HG02981 (cell line): Measurements from ENCODE around the gene TCF12.

Source experiments
- ATAC-seq: cut with Tn5 transposase; IDR thresholded peaks from one replicate; pipeline ENCODE4 v1.9.1; 2021; ENCODE audit warnings: mild to moderate bottlenecking, moderate library complexity; ENCODE audit not compliant: unreplicated experiment

TCF12 gene

DNA sequence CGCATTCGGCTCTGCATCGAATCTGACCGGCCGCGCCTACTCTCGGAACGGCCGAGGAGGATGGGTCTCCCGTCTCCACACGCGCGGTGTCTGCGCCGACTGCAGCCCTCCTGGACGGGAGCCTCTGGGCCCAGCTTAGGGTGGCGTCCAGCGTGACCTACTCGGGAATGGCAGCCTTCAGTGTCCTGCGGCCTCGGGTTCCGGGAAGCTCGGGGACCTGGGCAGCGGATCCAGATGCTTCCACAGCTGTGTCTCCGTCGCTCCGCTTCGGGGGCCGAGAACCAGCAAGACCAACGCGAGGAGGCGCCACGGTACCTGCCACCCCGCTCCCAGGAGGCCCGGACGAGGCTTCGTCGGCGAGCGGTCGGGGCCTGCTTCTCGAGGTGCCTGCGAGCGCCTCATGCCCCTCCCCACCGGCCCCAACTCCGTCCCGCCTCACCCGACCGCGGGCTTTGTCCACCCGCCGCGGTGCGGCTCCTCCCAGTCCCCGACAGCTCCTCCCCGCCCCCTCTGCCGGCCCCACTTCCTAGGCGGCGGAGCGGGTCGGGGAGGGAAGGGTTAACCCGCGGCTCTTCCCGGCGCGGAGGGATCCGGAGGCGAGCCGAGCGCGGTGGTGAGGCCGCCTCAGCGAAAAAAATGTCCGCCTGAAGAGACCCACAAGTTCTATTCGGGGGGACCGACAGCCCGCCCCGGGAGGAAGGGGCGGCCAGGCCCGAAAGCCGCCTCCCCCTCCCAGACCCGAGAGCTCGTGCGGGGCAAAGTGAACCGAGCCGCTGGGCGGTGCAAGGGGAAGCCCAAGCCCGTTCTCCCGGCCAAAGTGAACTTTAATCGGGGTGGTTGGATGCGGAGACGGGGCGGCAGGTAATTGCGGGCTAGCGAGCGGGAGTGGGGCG, at the start of gene TCF12:
Gene TCF12, plus strand, starts transcription at position 599 of the 893 bp plus-strand sequence. CDS start 1,270 bp downstream, outside the sequence.
- ATAC-seq = peak; percentile 70

DNA sequence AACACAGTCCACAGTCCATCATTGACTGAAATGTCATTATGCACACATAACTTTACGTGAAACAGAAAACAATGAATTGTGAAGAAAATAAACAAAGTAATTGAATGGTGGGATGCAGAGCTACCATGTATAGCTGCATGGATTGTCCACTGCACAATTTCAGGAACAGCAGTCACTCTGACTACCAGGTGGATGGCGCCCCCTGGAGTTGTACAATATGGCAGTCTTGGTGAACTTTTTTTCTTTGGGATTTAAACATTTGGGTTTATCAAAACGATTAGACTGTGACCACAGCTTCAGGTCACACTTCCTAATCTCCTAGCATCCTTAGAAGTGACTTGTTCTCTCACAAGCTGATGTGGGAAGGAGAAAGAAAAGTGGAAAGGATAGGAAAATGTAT, 48.9 kb upstream of the TCF12 start:
- no peak for ATAC-seq

DNA sequence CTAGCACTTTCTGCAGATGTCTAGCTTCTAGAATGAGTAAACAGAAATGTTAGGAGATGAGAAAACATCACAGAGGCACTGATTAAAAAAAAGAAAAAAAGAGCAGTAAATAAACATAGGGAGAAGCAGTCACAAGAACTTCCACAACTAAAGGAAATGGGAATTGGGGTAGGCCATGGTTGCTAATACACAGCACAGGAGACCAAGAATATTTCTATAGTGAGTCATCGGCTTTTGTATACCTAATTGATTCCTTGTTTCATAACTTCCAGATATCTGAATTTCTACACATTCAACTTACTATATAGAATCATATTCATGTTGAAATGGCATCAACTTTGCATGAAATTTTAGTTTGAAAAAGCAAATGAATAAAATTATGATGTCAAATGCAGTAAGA, 47.3 kb upstream of the TCF12 start:
- ATAC-seq = no peak

DNA sequence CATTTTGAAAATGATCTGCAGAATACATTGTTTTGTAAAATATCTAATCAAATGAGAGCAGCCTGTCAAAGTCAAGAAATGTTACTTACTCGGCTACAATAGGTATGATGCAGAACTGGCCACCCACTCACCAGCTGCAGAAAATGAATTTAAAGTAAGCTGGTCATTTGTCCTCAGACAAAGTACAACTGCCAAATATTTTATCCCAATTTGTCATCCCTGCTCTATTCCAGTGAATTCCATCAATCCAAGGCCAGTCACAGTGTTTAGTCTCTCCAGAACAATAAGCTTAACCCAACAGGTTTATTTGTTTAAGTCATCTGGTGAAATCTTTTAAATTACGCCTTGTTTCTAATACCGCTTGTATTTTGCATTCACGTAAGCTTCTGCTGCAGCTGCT, 46.6 kb upstream of the TCF12 start:
- ATAC-seq = no peak

DNA sequence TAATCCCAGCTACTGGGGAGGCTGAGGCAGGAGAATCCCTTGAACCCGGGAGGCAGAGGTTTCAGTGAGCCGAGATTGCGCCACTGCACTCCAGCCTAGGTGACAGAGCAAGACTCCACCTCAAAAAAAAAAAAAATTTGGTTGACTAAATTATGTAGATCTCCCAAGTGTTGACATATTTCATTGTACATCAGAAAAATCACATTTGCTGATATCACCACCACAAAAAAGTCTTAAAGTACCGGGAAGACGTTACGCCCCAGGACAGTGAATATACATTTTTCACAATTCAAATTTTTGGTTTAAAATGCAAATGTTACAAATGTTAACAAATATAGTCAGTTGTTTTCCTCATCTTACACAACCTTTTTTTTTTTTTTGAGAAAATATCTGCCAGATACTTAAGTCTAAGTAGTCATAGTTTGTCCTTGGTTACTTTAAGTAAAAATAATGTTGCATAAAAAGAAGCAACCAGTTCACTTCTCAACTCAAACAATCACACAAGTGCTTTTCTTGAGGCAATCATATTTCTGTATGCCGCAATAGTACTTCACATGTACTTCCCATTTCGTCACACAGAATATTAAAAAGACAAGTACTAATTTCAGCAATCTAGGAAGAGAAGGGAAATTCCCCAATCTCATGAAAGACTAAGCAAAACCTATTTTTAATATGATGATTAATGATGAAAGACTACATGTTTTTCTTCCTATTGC, 41.0 kb upstream of the TCF12 start:
- ATAC-seq = no peak

DNA sequence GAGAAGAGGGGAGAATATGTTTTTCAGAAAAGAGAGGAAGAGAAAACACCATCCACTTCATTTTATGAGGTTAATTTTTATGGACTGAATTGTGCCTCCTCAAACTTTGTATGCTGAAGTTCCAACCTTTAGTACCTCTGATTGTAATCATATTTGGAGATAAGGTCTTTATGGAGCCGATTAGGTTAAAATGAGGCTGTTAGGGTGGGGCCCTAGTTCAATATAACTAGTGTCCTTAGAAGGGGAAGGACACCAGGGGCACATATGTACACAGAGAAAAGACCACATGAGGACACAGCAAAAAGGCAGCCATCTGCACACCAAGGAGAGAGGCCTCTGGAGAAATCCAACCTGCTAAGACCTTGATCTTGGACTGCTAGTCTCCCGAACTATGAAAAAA, 38.9 kb upstream of the TCF12 start:
- ATAC-seq = no peak

DNA sequence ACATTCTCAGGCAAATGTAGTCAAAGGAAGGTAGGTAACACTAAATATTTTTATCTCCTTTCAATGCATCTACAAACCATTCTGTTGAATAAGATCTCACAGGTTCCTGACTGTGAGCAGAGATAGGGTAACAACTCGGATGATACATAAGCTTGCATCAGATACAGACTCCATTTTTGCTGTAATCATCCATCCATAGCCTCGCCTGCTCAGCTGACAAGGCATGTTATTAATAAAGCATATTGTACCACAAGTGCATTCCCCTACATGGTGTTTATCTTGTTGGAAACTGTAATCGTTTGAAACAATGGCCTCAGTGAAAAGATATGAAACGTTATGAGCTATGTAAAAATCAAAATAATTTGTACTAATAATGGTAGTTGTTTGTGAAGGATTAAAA, 35.4 kb upstream of the TCF12 start:
- no peak for ATAC-seq

DNA sequence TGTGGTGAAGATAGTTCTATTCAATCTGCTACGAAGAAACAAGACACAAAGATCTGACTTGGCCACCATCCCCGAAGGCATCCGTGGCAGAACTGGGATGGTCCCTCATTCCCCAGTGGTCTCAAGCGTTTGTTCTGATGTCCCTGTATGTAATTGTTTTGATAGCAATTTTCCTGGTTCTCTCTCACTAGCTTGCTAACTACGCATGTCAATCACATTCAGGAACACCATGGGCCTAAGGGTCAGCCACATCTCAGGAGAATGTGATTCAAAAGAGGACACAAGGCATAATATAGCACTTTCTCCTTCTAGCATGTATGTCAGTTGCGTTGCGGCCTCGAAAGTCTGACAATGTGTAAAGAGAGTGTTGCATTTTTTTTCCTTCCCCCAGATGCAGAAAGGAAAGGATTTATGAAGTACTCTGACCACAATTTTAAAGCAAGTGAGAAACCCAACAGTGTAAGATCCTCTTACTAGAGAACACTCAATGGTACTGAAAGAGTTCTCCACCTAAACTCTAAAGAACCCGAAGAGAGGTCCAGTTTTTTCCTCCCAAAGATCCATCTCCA, 32.0 kb upstream of the TCF12 start:
- ATAC-seq = no peak

DNA sequence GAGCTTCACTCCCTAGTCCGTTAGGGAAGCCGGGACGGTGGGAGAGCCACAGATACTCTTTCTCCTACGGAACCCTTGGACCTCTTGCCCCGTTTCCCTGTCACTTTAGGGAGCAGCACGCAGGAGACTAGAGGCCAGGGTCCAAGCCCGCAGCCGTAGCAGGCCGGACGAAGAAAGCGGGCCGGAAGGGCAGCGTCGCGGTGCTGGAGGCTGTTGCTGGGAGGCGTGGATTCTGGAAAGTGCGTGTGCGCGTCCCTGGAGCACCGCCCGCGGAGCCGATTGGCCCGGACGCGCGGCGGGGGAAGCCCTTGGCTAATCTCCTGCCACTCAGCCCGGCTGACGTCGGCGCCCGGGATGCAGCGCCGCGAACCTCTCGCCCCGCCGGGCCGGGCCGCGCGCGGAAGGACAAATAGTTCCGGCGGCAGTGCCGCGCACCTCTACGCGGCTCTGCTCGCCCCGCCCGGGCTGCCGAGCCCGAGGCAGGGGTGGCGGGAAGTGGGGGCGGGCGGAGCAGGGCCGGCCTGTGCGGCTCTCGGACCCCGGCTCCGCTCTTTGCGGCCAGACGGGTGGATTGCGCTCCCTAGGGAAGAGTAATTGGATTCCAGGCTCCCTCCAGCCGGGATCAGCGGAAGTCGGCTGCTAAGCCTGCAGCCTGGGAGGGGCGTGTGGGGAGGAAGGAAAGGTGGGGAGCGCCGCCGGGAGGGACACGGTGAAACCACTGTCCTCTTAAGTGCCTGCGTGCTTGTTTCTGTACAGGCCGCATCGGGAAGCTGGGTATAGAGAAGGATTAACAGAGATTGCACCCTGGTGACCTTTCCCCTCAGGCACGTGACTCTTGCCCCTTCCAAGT, 31.3 kb upstream of the TCF12 start:
- ATAC-seq = peak; percentile 87

DNA sequence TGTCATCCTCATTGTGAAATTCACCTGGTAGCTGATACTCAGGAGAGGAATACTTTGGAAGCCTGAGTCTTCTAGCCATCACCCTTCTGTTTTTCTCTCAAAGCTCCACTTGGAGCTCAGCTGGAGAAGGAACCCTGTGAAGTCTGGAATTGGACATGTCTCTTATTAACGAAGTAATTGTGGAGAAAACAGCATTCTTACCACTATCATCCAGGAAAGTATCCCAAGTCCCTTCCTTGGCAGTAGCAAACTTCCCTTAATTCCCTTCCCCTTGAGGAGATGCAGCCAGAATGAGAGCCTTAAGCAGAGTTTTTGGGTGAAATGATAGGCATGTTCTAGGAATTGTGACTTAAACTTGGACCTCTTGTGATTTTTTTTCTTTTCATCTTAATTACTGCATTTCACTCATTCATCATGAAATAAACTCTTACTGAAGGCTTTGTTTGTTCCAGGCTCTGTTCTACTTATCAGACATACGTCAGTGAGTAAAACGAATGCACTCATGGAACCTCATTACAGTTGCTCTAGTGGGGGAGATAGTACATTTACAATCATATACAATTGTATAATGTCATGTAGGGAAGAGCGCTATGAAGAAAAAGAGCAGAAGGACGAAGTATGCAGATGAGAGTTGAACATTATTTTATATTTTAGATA, 30.5 kb upstream of the TCF12 start:
- no peak for ATAC-seq

DNA sequence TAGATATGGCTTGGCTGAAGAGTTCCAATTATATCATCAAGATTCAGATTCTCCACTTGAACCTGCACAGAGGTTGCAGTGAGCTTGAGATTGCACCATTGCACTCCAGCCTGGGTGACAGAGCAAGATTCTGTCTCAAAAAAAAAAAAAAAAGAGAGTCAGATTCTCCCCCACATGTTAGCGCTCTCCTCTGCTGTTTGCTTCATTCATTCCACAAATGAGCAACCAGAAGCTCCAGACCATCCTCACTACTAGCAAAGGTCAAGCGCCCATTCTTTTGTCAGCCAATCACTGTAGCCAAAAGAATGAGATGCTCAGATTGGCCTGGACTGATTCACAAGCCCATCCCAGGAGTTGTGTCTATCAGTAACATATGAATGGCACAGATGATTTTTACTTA, 28.4 kb upstream of the TCF12 start:
- no peak for ATAC-seq

DNA sequence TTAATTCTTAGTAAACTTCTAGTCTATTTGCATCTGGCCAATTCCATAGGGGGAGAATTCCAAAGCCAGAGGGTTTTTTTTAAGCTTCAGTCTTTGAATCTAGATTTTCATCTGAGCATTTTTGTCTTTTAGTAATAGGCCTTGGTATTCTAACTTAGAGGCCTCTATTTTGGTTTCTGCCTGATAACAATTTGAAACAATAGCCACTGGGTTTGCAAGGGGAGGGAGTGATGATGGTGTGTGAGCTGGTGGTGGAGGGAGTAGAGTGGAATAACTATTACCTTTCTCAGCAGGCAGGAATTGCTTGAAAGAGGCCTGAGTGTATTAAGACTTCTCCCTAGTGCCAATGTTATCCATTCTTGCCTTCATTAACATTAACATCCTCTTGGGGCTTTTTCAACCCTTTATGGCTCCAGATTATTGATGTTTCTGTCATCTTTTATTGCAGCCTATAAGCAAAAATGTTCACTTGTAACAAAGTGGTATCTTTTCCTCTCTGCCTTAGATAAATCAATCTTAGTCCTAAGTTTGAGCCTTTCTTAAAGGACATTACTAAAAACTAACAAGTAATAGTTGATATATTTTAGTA, 26.5 kb upstream of the TCF12 start:
- ATAC-seq = no peak

DNA sequence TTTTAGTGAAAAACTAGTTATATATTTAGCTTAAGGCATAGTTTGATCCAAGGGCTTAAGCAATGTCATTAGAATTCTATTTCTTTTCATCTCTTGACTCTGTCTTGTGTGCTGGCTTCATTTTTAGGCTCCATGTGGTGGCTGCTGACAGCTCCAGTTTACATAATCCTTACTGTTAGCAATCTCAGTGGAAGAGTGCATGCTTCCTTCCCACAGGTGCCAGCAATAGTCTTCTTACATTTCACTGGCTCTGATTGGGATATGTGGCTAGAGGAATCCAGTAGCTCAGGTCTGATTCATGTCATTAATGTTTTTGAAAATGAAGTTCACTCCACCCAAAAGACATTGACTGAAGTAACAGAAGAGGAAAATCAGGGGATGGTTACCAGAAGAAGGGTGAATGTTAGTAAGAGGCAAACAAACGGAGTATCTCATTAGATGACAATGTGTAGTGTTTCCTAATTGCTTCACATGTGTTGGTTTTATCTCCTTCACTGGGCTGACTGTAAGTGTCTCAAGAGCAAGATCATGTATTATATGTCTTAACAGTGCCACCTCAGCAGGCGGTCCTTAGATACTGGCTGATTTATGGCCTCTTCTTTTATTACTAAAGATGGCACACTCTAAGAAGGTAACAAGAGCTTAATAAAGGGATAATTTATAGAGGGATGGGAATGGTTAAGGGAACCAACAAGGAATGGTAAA, 25.6 kb upstream of the TCF12 start:
- ATAC-seq = no peak

DNA sequence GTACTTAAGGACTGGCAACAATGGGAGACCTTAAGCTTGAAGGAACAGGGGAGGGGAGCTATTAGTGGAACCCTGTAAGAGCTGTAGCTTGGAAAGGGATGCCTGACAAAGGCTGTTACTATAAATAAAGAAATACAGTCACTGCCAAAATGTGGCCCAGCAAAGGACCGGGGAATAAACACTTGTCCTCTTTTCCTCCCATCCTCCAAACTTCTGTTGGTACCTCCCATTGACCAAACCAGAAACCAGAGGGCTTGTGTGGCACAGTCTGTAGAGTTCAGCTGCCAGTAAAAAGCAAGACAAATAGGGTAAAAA, 25.1 kb upstream of the TCF12 start:
- ATAC-seq = no peak

DNA sequence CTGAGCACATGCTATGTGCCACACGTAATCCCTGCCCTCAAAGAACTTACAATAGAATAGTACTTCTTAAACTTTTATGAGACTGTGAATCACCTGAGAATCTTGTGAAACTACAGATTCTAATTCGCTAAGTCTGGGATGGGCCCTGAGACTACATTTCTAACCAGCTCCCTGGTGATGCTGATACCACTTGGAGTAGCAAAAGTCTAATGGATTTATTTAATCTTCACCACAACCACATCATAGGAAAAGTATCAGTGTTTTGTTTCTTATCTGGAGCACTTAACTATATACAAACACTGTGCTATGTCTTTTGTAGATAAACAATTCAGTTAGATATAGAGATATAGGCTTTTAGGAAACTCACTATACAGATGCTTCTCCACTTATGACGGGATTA, 23.8 kb upstream of the TCF12 start:
- ATAC-seq = no peak

DNA sequence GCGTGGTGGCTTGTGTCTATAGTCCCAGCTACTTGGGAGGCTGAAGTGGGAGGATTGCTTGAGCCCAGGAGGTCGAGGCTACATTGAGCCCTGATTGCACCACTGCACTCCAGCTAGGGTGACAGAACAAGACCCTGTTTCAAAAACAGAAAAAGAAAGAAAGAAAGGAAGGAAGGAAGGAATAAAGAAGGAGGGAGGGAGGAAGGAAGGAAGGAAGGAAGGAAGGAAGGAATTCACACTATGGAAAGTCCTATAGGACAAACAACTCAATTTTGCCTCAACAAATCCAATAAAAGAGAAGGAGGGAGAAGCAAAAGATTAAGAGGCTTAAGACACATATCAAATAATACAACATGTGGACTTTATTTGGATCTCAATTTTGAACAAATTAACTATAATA, 16.5 kb upstream of the TCF12 start:
- ATAC-seq = no peak

DNA sequence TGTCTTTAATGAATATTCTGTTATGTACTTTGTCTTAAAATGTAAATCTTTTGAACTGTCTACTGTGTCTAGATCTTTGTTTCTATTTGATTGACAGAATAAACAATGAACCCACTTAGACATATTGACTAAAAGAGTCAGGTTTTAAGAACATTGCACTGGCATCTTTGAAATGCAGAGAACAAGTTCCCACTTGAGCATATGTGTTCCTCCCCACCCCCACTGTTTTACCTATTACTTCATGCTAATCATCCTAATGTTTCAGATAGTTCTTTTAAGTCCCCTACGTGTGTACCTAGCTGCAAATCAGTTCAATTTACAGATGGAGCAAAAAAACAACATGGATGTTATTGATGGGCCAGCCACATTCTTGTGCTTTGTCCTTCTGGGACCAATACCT, 11.7 kb upstream of the TCF12 start:
- no peak for ATAC-seq

DNA sequence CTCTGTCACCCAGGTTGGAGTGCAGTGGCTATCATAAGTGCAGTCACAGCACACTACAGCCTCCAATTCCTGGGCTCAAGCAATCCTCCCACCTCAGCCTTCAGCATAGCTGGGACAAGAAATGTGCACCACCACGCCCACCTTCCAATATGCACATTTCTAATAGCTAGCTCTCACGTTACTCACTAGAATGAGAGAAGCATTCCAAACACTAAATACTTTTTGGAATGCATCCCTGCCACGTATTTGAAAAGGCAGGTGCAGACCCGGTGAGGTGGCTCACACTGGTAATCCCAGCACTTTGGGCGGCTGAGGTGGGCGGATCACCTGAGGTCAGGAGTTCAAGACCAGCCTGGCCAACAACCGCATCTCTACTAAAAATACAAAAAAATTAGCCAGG, 7.6 kb upstream of the TCF12 start:
- ATAC-seq = no peak

DNA sequence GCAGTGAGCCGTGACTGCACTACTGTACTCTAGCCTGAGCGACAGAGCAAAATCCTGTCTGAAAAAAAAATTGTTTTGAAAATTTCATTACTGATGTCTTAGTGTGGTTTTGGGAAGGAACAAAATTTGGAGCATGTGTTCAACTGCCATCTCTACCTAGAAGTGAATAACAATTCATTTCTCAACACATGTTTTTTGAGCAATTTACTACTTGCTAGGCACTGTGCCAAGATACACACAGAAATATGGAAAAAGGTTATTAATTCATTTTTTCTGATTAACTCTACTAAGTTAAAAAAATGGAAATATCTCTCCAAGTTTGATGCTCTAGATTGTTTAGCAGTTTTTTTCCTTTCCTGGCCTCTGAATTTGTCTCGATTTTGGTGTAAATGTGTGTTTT, 5.2 kb upstream of the TCF12 start:
- ATAC-seq = no peak

DNA sequence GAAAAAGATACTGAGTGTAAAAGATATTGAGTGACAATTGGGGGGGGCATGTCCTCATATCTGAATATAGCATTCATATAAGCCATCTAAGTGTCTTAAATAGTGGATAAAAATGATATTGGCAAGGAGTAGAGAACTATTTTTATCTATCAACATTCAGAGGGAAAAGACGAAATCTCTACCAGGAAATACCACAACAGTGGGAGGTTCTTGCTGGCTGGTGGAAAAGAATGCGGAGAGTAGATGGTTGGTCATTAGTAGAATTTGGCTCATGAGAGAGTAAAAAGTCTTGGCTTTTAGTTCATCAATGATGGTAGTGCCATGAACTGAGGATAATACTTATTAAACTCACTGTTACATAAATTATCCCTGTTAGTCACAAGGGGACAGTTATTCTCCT, 4.8 kb upstream of the TCF12 start:
- no peak for ATAC-seq
